Mucosa of stomach (tissue), 1 donor: Measurements from ENCODE around the gene ZWILCH.

Source experiments
- H3K27me3 ChIP-seq: one replicate; pipeline ENCODE4 v1.7.0; 2013; ENCODE audit warnings: mild to moderate bottlenecking, low read length; ENCODE audit not compliant: control insufficient read depth, insufficient read depth
- H3K36me3 ChIP-seq: one replicate; pipeline ENCODE4 v1.7.0; 2013; ENCODE audit warnings: low read length; ENCODE audit not compliant: control insufficient read depth, insufficient read depth
- H3K4me1 ChIP-seq: one replicate; pipeline ENCODE4 v1.7.0; 2013; ENCODE audit warnings: mild to moderate bottlenecking, low read length; ENCODE audit not compliant: control insufficient read depth, insufficient read depth
- H3K4me3 ChIP-seq: one replicate; pipeline ENCODE4 v1.7.0; 2013; ENCODE audit warnings: low read length
- H3K9ac ChIP-seq: one replicate; pipeline ENCODE4 v1.7.0; 2013; ENCODE audit warnings: mild to moderate bottlenecking, low read length, moderate library complexity
- H3K9me3 ChIP-seq: one replicate; pipeline ENCODE4 v1.7.0; 2013; ENCODE audit warnings: mild to moderate bottlenecking, low read length, moderate library complexity; ENCODE audit not compliant: control insufficient read depth
- donor health status: Pancreatic carcinoma.

Gene ZWILCH

GRCh38 chr15:66508293-66508883, 3.3 kb downstream of the ZWILCH start:
- peaks cover 4% of the 10 kb centered on the region for H3K4me1 ChIP-seq
- no peaks in the 10 kb centered on the region for H3K27me3 ChIP-seq
- no peak overlapping the region for H3K4me3 ChIP-seq

GRCh38 chr15:66514586-66514985, 9.5 kb downstream of the ZWILCH start:
- Histone ChIP-seq H3K4me1 (no peaks in the 10 kb centered on the region), H3K4me3 (no peak overlapping the region), H3K36me3 (no peaks in the 10 kb centered on the region), H3K9ac (no peak overlapping the region), H3K9me3 (no peaks in the 10 kb centered on the region), H3K27me3 (no peaks in the 10 kb centered on the region)

More at GRCh38 chr15:66508293-66508883, 3.3 kb downstream of the ZWILCH start:
- H3K9ac ChIP-seq: no peak overlapping the region
- H3K9me3 ChIP-seq: no peaks in the 10 kb centered on the region
- H3K36me3 ChIP-seq: no peaks in the 10 kb centered on the region

GRCh38 chr15:66515901-66516322, 10.8 kb downstream of the ZWILCH start:
- no peaks in the 10 kb centered on the region for H3K9me3 ChIP-seq
- no peaks in the 10 kb centered on the region for H3K36me3 ChIP-seq
- H3K9ac ChIP-seq: no peak overlapping the region
- H3K4me3 ChIP-seq: no peak overlapping the region
- no peaks in the 10 kb centered on the region for H3K4me1 ChIP-seq
- no peaks in the 10 kb centered on the region for H3K27me3 ChIP-seq

GRCh38 chr15:66523926-66524325, 18.8 kb downstream of the ZWILCH start:
- Histone ChIP-seq H3K27me3 (no peaks in the 10 kb centered on the region), H3K36me3 (no peaks in the 10 kb centered on the region), H3K9me3 (no peaks in the 10 kb centered on the region), H3K4me1 (no peaks in the 10 kb centered on the region), H3K9ac (no peak overlapping the region), H3K4me3 (no peak overlapping the region)

- H3K4me3 ChIP-seq: no peak overlapping the region
- H3K36me3 ChIP-seq: no peaks in the 10 kb centered on the region
- H3K27me3 ChIP-seq: no peaks in the 10 kb centered on the region
- H3K9ac ChIP-seq: no peak overlapping the region
- no peaks in the 10 kb centered on the region for H3K9me3 ChIP-seq
- no peaks in the 10 kb centered on the region for H3K4me1 ChIP-seq
Measured at GRCh38 chr15:66524838-66525237, 19.7 kb downstream of the ZWILCH start.

GRCh38 chr15:66535056-66535455, 29.9 kb downstream of the ZWILCH start:
- Histone ChIP-seq H3K9ac (no peak overlapping the region), H3K27me3 (no peaks in the 10 kb centered on the region), H3K4me1 (no peaks in the 10 kb centered on the region), H3K4me3 (no peak overlapping the region), H3K9me3 (no peaks in the 10 kb centered on the region), H3K36me3 (no peaks in the 10 kb centered on the region)

GRCh38 chr15:66542896-66543295, 37.8 kb downstream of the ZWILCH start:
- no peaks in the 10 kb centered on the region for H3K27me3 ChIP-seq
- H3K4me1 ChIP-seq: no peaks in the 10 kb centered on the region
- H3K9ac ChIP-seq: no peak overlapping the region
- H3K36me3 ChIP-seq: no peaks in the 10 kb centered on the region
- H3K4me3 ChIP-seq: no peak overlapping the region
- no peaks in the 10 kb centered on the region for H3K9me3 ChIP-seq

- Histone ChIP-seq H3K4me1 (no peaks in the 10 kb centered on the region), H3K9ac (no peak overlapping the region)
Measured at GRCh38 chr15:66545255-66545654, 40.1 kb downstream of the ZWILCH start.

GRCh38 chr15:66555685-66556084, 50.6 kb downstream of the ZWILCH start:
- Histone ChIP-seq H3K27me3 (no peaks in the 10 kb centered on the region), H3K9ac (no peak overlapping the region), H3K4me1 (no peaks in the 10 kb centered on the region), H3K4me3 (no peak overlapping the region), H3K36me3 (no peaks in the 10 kb centered on the region), H3K9me3 (no peaks in the 10 kb centered on the region)

More at GRCh38 chr15:66545255-66545654, 40.1 kb downstream of the ZWILCH start:
- H3K36me3 ChIP-seq: no peaks in the 10 kb centered on the region
- H3K27me3 ChIP-seq: no peaks in the 10 kb centered on the region
- no peaks in the 10 kb centered on the region for H3K9me3 ChIP-seq
- H3K4me3 ChIP-seq: no peak overlapping the region

GRCh38 chr15:66558271-66558670, 53.1 kb downstream of the ZWILCH start:
- Histone ChIP-seq H3K27me3 (no peaks in the 10 kb centered on the region), H3K36me3 (no peaks in the 10 kb centered on the region), H3K9ac (no peak overlapping the region), H3K4me1 (no peaks in the 10 kb centered on the region), H3K9me3 (no peaks in the 10 kb centered on the region), H3K4me3 (no peak overlapping the region)

- Histone ChIP-seq H3K4me3 (no peak overlapping the region), H3K36me3 (no peaks in the 10 kb centered on the region), H3K27me3 (no peaks in the 10 kb centered on the region), H3K9me3 (no peaks in the 10 kb centered on the region), H3K9ac (no peak overlapping the region), H3K4me1 (no peaks in the 10 kb centered on the region)
Measured at GRCh38 chr15:66560856-66561525, 55.9 kb downstream of the ZWILCH start.

- no peaks in the 10 kb centered on the region for H3K36me3 ChIP-seq
- no peak overlapping the region for H3K9ac ChIP-seq
- no peaks in the 10 kb centered on the region for H3K4me1 ChIP-seq
- H3K27me3 ChIP-seq: peaks cover 3% of the 10 kb centered on the region
- no peaks in the 10 kb centered on the region for H3K9me3 ChIP-seq
- H3K4me3 ChIP-seq: no peak overlapping the region
Measured at GRCh38 chr15:66563126-66563525, 58.0 kb downstream of the ZWILCH start.
